HG03432 (cell line): ENCODE results near the gene CRYBA4.

Source experiments
- ATAC-seq: cut with Tn5 transposase; IDR thresholded peaks from one replicate; pipeline ENCODE4 v1.9.1; 2021; ENCODE audit warnings: mild to moderate bottlenecking, moderate library complexity; ENCODE audit not compliant: unreplicated experiment

Gene CRYBA4

GRCh38 chr22:26620197-26620596 lies 1.6 kb upstream of the CRYBA4 start:
- ATAC-seq = no peak

GRCh38 chr22:26623984-26624383 lies 2.2 kb downstream of the CRYBA4 start:
- no peak for ATAC-seq

GRCh38 chr22:26624803-26625202 lies 3.0 kb downstream of the CRYBA4 start:
- no peak for ATAC-seq

GRCh38 chr22:26629988-26630761 lies 8.4 kb downstream of the CRYBA4 start:
- ATAC-seq = no peak

- no peak for ATAC-seq
Measured at GRCh38 chr22:26631282-26631681, 9.5 kb downstream of the CRYBA4 start.

- ATAC-seq = no peak
Measured at GRCh38 chr22:26632422-26633155, 10.8 kb downstream of the CRYBA4 start.

- no peak for ATAC-seq
Measured at GRCh38 chr22:26634189-26634588, 12.4 kb downstream of the CRYBA4 start.

GRCh38 chr22:26635117-26635516 lies 13.4 kb downstream of the CRYBA4 start:
- no peak for ATAC-seq

- no peak for ATAC-seq
Measured at GRCh38 chr22:26636296-26636695, 14.5 kb downstream of the CRYBA4 start.

GRCh38 chr22:26642465-26643417 lies 21.0 kb downstream of the CRYBA4 start:
- ATAC-seq = no peak

- no peak for ATAC-seq
Measured at GRCh38 chr22:26643418-26644100, 21.8 kb downstream of the CRYBA4 start.

- ATAC-seq = no peak
Measured at GRCh38 chr22:26646158-26646557, 24.4 kb downstream of the CRYBA4 start.

- ATAC-seq = no peak
Measured at GRCh38 chr22:26648011-26648497, 26.3 kb downstream of the CRYBA4 start.

- no peak for ATAC-seq
Measured at GRCh38 chr22:26648528-26649388, 27.0 kb downstream of the CRYBA4 start.

- ATAC-seq = no peak
Measured at GRCh38 chr22:26650722-26651421, 29.1 kb downstream of the CRYBA4 start.

GRCh38 chr22:26651815-26652214 lies 30.1 kb downstream of the CRYBA4 start:
- no peak for ATAC-seq

- ATAC-seq = peak; percentile 67
Measured at GRCh38 chr22:26656891-26657851, 35.4 kb downstream of the CRYBA4 start, which contains the start of gene MIAT. Gene MIAT (plus strand): TSS chr22:26657588.

GRCh38 chr22:26658161-26658560 lies 36.4 kb downstream of the CRYBA4 start:
- no peak for ATAC-seq
